HG03095 (cell line): Measurements from ENCODE around the gene CCDC12.

ENCODE experiments used
- ATAC-seq: cut with Tn5 transposase; IDR thresholded peaks from one replicate; pipeline ENCODE4 v1.9.1; 2021; ENCODE audit warnings: moderate library complexity; ENCODE audit not compliant: unreplicated experiment

The CCDC12 gene

DNA sequence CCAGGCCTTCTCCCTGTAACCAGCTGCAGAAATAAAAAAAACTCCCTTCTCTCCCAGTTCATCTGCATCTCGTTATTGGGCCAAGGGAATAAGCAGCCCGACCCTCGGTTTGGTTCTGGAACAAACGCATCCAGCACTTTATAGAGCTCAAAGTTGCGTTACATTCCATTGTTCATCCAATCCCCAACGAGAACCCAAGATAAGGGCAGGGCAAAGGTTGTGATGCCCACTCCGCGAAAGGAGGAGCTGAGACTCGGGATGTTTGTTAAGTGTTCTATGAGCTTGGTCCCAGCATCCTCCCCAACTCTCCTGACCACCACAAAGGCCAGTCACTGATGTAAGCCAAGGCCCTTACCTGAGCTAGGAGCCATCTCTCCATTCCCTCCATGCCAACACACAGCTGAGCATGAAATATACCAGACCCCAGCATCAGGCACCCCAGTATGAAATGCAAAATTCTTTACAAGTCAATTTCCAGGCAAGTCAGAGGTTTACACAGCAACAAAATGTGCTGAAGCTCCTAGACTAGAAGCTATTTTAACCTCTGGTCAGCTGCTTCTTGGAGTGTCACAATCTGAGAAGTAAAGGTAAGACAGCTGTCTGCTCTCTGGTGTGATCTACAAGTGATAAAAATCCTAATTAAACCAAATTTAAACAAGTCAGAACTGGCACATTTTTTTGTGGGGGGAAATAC, 17.9 kb downstream of the CCDC12 start:
- no peak for ATAC-seq

DNA sequence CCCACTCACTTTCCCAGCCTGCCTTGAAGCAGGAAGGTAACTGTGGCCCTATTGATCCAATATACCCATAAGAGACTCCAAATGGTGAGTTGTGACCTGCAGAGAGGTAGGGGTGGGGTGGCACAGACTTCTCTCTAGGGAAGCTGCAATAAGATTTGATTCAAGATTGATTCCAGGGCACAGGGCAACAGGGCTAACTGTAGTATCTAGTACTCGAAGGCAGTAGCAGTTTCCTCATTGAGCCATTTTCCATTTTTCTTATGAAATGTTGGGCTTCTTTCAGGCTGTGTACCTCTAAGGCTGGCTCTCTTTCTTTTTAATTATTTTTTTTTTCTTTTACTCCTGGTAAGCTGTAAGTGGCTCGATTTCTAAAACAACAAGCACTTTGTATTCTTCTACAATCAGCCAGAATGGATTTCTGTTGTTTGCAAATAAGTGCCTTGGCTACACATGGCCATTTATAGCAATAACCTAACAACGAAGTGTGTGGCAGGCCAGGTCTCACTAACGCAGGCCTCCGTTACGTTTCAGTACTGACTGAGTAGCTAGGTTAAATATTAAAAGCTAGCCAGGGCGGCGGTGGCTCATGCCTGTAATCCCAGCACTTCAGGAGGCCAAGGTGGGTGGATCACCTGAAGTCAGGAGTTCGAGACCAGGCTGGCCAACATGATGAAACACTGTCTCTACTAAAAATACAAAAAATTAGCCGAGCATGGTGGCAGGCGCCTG, 19.3 kb downstream of the CCDC12 start:
- ATAC-seq = no peak

DNA sequence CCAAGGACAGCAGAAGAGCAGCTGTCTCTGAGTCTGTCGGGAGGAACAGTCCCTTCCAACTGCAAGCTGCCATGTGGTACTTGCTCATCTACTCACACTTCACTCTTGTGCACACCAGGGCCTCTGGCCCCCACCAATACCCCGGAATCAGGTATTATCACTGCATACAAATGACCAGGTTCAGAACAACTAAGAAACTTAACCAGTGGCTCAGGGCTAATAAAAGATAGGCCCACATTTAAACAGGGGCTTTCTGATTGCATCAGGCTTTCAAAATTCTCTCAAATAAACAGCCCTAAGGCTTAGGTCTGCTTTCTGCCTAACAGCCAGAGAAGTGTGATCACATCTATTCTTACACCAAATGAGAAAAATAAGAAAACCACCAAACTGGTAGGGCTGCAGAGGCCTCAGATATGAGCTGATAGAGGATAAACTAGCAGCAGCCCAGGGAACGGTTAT, 20.7 kb downstream of the CCDC12 start:
- ATAC-seq = no peak

DNA sequence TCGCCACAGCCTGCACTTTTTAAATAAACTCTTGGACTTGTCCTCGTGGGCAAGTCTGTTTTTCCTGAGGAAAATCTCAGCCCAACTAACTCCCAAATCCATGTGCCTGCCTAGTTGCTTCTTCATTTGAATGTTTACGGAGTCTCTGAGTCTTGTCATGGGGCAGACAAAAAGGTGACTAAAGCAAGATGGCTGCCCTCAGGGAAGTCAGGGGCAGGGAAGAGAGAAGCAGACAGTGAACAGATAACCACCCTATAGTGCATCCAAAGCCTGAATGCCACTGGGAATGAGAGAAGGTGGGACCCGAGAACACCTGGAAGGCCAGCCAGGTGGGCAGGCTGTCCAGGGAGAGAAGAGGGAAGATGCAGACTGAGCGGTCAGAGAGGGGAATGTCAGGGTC, 21.4 kb downstream of the CCDC12 start:
- no peak for ATAC-seq

DNA sequence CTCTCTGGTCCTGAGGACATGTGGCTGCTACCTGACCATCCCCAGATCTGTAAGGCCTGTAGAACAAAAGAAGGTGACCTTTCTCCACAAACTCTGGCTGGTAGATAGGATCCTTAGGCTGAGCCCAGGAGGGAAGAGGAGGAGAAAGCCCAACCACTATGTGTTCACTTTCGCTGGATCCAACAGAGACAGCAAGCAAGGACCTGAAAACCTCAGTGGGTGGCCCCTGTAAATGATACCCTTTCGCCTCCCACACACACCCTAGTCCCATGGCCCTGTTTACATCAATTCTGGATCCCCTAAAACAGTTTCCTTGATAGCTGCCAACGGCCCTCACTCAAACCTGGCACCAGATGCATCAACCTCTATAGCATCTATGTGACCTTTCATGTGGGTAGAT, 22.4 kb downstream of the CCDC12 start:
- no peak for ATAC-seq

DNA sequence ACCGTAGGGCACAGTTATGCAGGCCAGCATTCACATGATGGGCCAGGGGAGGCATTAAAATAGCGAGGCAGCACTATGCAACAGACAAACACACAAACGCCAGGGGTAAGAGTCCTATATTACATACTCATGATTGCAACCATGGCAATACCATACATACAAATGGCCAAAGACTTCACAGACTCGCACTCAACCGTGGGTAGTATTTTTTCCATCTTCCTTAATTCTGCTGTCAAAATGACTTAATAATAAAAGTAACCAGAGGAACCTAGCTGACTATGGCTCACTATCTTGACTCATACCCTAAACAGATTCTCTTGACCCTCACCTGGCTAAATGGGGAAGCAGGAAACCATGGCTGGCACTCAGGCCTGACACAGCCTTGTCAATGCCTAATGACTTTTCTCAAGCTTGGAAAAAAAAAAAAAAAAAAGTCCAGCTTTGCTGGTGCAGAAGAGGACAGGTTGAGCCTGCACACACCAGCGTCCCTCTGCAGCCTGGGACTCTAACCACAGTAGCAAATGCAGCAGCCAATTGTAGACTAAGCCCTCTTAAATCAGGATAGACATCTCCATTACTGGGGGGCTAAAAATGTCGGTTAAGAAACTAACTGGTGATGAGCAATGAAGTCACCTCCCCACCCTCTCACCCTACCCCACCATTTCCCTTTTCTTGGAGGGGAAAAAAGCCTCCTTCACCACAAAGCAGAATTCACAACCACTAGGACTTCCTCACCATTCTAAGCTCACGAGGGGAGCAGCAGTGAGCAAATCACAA, 23.1 kb downstream of the CCDC12 start:
- no peak for ATAC-seq

DNA sequence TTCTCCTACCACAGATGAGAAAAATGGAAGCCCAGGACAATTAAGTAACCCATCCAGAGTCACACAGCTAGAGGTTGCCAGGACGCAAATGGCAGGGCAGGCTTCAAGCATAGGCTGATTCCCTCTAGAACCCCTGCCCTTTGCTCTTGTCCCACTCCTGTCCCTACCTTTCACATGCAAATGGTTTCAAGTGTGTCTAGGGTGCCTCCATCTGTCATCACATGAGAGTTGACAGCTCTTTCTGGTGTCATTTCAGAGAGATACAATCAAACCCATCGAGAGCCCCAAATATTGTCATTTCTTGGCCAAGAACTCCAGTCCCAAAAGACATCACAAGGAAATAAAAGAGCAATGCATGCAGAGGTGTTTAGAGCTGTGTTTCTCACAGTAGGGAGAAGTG, 23.7 kb downstream of the CCDC12 start:
- no peak for ATAC-seq

DNA sequence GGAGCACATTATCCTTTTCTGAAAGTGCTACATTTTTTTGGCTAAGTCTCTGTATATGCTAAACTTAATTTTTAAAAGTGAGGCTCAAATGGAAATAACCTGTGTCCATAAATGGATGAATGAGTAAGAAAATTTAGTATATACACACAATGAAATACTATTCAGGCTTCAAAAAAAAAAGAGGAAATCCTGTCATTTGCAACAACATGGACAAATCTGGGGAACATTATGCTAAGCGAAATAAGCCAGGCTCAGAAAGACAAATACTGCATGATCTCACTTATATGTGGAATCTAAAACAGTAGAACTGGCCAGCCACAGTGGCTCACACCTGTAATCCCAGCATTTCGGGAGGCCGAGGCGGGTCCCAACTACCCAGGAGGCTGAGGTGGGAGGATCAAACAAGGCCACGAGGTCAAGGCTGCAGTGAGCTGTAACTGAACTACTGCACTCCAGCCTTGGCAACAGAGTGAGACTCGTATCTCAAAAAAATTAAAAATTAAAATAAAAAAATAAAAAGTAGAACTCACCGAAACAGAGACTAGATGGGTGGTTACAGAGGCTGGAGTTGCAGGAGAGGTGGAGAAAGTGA, 25.8 kb downstream of the CCDC12 start:
- ATAC-seq = no peak

DNA sequence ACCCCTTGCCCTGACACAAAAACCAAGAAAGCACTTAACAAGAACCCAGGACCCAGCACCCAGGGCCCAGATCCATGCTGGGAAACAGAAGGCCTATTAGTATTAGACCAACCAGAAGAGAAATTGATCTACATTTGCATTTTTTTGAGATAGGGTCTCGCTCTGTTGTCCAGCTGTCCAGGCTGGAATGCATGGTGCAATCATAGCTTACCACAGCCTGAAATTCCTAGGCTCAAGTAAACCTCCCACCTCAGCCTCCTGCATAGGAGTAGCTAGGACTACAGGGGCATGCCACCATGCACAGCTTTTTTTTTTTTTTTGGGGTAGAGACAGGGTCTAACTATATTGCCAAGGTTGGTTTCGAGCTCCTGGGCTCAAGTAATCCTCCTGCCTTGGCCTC, 26.4 kb downstream of the CCDC12 start:
- no peak for ATAC-seq

DNA sequence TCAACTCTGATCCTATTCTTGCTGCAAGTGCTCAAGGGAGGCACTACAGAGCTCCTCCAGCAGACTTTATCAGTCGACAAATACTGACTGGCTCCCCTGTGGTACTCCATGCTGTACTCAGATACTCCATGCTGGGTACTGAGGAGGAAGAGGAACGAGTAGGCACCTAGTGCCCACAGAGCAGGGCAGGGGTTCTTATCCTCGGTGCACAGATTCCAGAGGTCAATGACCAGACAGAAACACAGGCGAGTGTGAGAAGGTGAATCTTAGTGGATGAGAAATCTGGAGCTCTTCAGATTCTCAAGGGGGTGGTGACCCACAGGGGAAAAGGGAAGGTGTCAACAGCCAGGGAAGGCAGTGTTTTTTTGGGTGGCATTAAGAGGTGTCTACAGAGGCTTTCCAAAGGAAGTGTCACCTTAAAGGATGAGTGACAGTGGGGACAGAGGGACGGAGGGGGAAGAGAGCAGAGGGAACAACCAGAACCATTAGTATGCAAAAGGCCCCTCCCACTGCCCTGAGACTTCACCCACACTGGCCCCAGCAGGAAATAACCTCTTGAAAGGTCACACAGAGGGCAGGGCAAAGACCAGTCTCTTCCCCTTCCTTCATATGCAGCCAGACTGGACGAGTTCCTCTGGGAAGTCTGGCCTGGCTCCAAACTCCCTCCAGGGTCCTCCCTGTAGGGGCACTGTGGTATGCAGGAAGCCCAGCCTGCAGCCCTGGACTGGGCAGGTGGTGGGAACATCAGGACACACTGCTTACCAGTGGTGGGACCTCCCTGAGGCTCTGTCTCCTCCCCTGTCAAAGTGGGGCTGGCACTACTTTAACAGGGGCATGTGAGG, 27.5 kb downstream of the CCDC12 start:
- no peak for ATAC-seq

DNA sequence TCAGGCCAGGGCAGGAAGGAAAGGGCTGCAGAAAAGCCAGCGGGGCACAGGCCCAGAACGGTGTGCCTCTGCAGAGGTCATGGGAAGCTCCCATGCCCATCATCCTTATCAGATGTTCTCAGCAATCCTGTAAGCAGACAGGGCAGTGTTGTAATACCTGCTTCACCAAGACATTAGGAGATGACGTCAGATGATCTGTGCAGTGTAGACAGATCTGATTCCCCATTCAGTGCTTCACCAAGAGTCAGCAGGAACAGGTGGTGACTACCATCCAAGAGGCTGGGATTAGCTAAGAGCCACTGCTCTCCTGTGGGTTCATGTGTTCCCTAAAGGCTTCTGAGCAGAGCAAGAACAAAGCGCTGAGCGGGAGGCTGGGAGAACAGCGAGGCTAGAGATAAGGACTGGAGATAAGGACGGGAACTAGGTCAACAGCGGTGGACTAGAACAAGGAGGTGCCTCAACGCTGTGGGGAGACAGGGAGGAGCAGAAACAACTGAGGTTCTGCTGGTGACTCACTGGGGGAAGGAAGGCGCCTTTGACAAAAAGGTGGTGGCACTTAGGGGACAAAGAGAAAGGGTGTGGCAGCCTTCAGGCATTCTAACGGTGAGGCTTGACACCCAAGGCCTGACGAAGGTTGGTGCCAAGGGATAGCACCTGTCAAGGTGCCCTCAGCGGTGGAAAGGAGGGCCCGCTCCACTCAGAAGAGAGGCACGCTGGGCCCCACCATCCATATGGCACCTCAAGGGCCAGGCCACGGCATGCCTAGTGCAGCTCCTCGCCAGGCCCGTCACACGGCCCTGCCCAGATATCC, 28.4 kb downstream of the CCDC12 start:
- ATAC-seq = no peak

DNA sequence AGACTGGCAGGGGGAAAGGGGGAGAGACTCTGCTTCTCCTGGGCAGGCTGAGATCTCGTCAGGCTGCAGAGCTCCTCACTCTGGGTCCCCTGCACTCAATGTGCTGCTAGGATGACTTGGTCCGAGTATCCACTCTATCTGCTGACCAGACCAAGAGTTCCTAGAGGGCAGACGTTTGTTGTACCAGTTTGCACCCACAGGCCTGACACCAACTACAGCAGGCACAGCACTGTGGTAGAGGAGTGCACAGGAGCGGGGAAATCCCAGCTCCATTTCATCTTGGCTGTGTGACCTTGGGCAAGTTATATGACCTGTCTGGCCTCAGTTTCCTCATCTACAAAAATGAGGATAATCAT, 29.0 kb downstream of the CCDC12 start:
- no peak for ATAC-seq

DNA sequence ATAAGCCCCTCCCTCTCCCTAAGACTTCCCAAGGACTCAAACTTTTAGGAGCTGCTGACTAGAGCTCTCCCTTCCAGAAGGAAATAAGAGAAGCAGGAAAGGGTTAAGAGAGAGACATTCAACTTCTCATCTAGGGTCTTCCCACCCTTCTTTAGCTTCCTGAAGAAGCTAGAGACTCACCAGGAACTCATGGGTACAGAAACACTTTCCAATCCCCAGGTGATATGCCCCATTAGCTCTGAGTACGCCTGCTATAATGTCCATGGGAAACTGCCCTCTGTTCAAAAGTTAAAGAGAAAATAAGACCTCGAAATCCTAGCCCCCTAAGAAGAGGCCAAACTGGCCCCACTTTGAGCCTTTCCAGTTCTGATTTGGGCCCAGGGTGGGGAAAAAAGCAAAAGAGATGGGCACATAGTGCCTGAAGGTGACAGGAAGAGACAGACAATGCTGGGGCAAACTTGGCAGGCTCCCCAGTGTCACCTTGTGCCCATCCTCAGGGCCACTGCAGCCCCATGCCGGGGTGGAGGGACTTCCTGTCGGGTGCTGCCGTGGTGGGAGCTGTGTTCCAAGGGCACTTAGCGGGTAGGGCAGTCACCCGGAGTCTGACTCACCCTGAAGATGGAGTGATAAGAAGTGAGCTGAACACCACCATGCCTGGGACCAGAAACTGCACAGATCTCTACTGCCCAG, 29.5 kb downstream of the CCDC12 start:
- no peak for ATAC-seq

DNA sequence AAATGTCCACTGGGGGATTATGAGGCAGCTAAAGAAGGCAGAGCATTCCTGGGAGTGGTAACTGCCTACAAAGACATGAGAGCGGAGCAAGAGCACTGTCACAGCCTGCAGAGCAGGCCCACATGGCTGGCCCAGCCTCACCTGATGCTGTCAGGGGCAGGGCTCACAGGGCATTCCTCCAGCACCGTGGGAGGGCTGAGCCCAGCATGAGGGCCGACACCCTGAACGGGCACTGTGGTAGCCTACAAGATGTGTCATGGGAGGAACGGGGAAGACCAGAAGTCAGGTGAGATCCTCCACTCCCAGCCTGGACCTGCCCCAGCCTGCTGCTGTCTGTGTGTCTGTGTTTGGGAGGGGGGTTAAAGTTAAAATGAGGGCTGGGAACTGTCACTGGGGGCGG, 30.1 kb downstream of the CCDC12 start:
- ATAC-seq = no peak

DNA sequence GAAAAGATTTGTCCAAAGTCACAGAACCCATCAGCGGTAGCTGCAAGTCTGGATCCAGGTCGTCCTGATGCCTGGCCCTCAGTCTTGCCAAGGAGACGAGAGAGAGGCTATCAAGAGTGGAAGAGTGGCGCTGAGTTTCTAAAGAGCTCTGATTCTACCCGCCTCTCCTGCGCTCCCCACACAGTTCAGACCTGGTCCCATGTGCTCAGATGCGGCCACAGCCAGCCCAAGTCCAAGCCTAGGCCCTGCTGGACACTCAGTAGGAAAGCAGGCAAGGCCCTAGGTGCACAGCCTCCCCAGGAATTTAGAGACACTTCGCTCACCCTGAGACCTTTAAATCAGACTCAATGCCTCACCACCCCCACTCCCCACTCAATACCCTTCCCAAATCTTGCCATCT, 32.4 kb downstream of the CCDC12 start:
- no peak for ATAC-seq

DNA sequence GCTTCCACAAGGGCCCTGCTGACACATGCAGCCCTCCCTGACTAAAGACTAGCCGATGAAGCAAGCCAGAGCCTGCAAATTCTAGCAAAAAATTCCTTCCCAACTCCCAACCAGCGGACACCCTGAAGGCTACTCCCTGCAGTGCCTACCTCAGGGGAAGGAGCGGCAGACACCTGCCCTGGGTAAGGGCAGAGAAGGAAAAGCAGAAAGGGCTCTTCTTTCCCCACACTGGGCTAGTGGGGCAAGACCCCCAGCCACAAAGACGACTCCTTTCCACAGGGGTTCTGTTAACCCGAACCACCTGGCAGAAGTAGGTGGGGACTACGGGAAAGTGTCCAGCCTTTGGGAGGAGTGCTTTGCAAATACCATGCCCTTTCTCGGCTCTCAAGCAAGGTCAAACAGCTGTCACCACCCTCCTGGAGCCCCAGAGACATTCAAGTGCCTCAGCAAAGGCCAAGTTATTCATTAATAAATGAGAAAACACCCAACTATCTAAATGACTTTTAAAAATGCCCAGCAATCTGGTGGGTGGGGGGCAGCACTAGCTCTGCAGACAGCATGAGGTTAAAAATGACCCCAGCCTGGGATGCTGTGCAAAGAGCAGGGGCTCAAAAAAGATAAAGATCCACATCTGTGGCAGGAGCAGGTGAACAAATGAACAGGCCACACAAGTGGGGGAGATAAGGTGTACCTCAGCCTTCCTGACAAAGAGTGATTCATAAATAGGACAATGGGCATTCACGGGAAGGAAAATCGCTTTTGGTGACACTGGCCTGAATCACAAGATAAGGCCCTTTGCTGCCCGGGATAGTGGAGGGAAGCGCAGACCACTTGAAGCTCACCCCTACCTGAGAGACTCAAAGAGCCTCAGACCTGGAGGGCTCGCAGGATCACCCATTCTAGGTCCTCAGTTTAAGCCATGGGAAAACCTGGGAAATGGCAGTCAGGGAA, 33.0 kb downstream of the CCDC12 start:
- ATAC-seq = no peak

DNA sequence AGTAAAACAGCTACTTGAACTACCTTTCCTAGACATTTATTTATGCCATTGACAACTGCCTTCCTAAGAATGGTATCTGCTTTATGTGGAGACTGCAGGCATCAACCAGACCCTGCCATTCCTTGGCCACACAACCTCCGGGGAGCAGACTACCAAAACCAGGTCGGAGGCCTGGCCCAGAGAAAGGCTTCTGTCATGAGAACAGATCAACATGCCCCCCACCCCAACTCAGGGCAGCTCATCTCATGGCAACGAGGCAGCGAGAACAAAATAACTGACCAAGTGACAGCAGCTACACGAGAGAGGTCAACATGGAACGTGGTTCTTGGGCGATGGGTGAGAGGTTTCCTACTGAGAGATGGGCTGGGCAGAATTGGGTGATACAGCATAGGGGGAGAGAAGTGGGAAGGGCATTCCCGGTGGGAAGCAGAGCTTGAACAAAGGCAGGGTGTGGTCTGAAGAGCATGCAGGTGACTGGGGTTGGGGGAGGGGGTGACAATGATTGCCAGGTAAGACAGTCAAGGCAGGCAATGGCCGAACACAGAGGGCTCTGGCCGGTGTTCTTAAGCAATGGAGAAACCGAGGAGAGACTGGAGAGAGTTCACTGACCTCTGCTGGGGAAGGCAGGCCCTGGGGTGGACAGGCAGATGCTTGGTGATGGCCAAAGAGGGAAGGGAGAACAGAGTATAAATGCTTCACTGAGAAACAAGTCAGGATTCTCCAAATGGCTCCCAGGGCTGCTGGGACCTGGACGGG, 33.9 kb downstream of the CCDC12 start:
- no peak for ATAC-seq
